ENCODE results near the gene SRGAP3. TPM values are rescaled to one million over a fixed set of nuclear protein-coding genes. Genes with fewer than 3 reads are reported as not detected.

The SRGAP3 gene
- total and polyA plus RNA-seq, 2 experiments from 2014 or later = 6.0 to 15.7 TPM

- TF ChIP-seq CTCF (IDR thresholded peaks at IDR 0.05; ENCODE audit: low read depth, low read length) = no peak
- H3K9me3 ChIP-seq (ENCODE audit: low read depth) = no peaks in the 10 kb centered on the region
- no peaks in the 10 kb centered on the region for H3K4me1 ChIP-seq (ENCODE audit: low read depth)
- DNase-seq (ENCODE audit: low read depth in 1 of 2, low spot score in 1 of 2) = no peak
- no peaks in the 10 kb centered on the region for H3K27me3 ChIP-seq
- H3K4me3 ChIP-seq = no peak overlapping the region
- H3K36me3 ChIP-seq = no peaks in the 10 kb centered on the region
- no peak overlapping the region for H3K27ac ChIP-seq
Observed at GRCh38 chr3:9026320-9027045, 223.0 kb downstream of the SRGAP3 start.

GRCh38 chr3:9024341-9024740, 225.1 kb downstream of the SRGAP3 start:
- H3K27ac ChIP-seq = no peak overlapping the region
- no peak for DNase-seq (ENCODE audit: low read depth in 1 of 2, low spot score in 1 of 2)
- no peaks in the 10 kb centered on the region for H3K4me1 ChIP-seq (ENCODE audit: low read depth)
- no peaks in the 10 kb centered on the region for H3K27me3 ChIP-seq
- H3K36me3 ChIP-seq = no peaks in the 10 kb centered on the region
- no peak for TF ChIP-seq CTCF (IDR thresholded peaks at IDR 0.05; ENCODE audit: low read depth, low read length)
- H3K9me3 ChIP-seq (ENCODE audit: low read depth) = no peaks in the 10 kb centered on the region
- no peak overlapping the region for H3K4me3 ChIP-seq

GRCh38 chr3:9023226-9023590, 226.2 kb downstream of the SRGAP3 start:
- no peak overlapping the region for H3K27ac ChIP-seq
- no peaks in the 10 kb centered on the region for H3K27me3 ChIP-seq
- H3K4me3 ChIP-seq = no peak overlapping the region
- H3K4me1 ChIP-seq (ENCODE audit: low read depth) = no peaks in the 10 kb centered on the region
- H3K9me3 ChIP-seq (ENCODE audit: low read depth) = no peaks in the 10 kb centered on the region
- H3K36me3 ChIP-seq = no peaks in the 10 kb centered on the region
- DNase-seq (ENCODE audit: low read depth in 1 of 2, low spot score in 1 of 2) = no peak
- TF ChIP-seq CTCF (IDR thresholded peaks at IDR 0.05; ENCODE audit: low read depth, low read length) = no peak

- peak in 1 of 2 donors; percentile 34 for DNase-seq (ENCODE audit: low read depth in 1 of 2, low spot score in 1 of 2)
- Histone ChIP-seq H3K4me1 (ENCODE audit: low read depth) (no peaks in the 10 kb centered on the region), H3K4me3 (no peak overlapping the region), H3K27ac (no peak overlapping the region), H3K9me3 (ENCODE audit: low read depth) (no peaks in the 10 kb centered on the region), H3K36me3 (no peaks in the 10 kb centered on the region), H3K27me3 (no peaks in the 10 kb centered on the region)
- TF ChIP-seq CTCF (IDR thresholded peaks at IDR 0.05; ENCODE audit: low read depth, low read length) = no peak
Observed at GRCh38 chr3:9022305-9023225, 226.9 kb downstream of the SRGAP3 start.

- Histone ChIP-seq H3K9me3 (ENCODE audit: low read depth) (no peaks in the 10 kb centered on the region), H3K4me1 (ENCODE audit: low read depth) (no peaks in the 10 kb centered on the region), H3K27ac (no peak overlapping the region), H3K27me3 (no peaks in the 10 kb centered on the region), H3K36me3 (no peaks in the 10 kb centered on the region), H3K4me3 (no peak overlapping the region)
- no peak for DNase-seq (ENCODE audit: low read depth in 1 of 2, low spot score in 1 of 2)
- no peak for TF ChIP-seq CTCF (IDR thresholded peaks at IDR 0.05; ENCODE audit: low read depth, low read length)
Observed at GRCh38 chr3:9021271-9022009, 228.0 kb downstream of the SRGAP3 start.
